HEK293 (cell line): Measurements from ENCODE around the gene NUDCD2.
A peak's percentile ranks its signal among the peaks of the same experiment; 100 is the strongest.

Experiments used
- ATF2 ChIP-seq: fragments of 450-650 bp; formaldehyde crosslinking; IDR thresholded peaks from 2 replicates; pipeline ENCODE4 v1.5.1; 2016; ENCODE audit warnings: missing biosample characterization, missing genetic modification characterization, low read depth
- KLF10 ChIP-seq: fragments of 450-650 bp; IDR thresholded peaks from 2 replicates; pipeline ENCODE4 v1.5.1; 2018; ENCODE audit warnings: missing biosample characterization, mild to moderate bottlenecking, missing genetic modification characterization
- KLF7 ChIP-seq: fragments of 450-650 bp; formaldehyde crosslinking; IDR thresholded peaks from 2 replicates; pipeline ENCODE4 v1.5.1; 2016; ENCODE audit warnings: missing biosample characterization, missing genetic modification characterization, borderline replicate concordance
- KLF8 ChIP-seq: fragments of 450-650 bp; formaldehyde crosslinking; IDR thresholded peaks from 2 replicates; pipeline ENCODE4 v1.5.1; 2016; ENCODE audit warnings: missing biosample characterization, missing genetic modification characterization
- MZF1 ChIP-seq: fragments of 450-650 bp; formaldehyde crosslinking; IDR thresholded peaks from 2 replicates; pipeline ENCODE4 v1.5.1; 2017; ENCODE audit warnings: missing biosample characterization, missing genetic modification characterization, borderline replicate concordance
- OSR2 ChIP-seq: fragments of 450-650 bp; formaldehyde crosslinking; IDR thresholded peaks from 2 replicates; pipeline ENCODE4 v1.5.1; 2016; ENCODE audit warnings: missing biosample characterization, missing genetic modification characterization
- PRDM4 ChIP-seq: fragments of 450-650 bp; formaldehyde crosslinking; IDR thresholded peaks from 2 replicates; pipeline ENCODE4 v1.5.1; 2017; ENCODE audit warnings: missing biosample characterization, missing genetic modification characterization
- SP3 ChIP-seq: fragments of 450-650 bp; formaldehyde crosslinking; IDR thresholded peaks from 2 replicates; pipeline ENCODE4 v1.5.1; 2016; ENCODE audit warnings: missing biosample characterization, missing genetic modification characterization
- TSHZ1 ChIP-seq: fragments of 450-650 bp; formaldehyde crosslinking; IDR thresholded peaks from 2 replicates; pipeline ENCODE4 v1.5.1; 2016; ENCODE audit warnings: missing biosample characterization, missing genetic modification characterization, borderline replicate concordance
- ZBTB11 ChIP-seq: fragments of 450-650 bp; formaldehyde crosslinking; conservative IDR thresholded peaks from 2 replicates; pipeline ENCODE4 v1.5.1; 2016; ENCODE audit warnings: low read depth, missing biosample characterization, missing genetic modification characterization
- ZBTB26 ChIP-seq: fragments of 450-650 bp; formaldehyde crosslinking; optimal IDR thresholded peaks from 2 replicates; pipeline ENCODE3; 2016; ENCODE audit warnings: missing biosample characterization, mild to moderate bottlenecking, missing genetic modification characterization
- ZBTB8A ChIP-seq: fragments of 450-650 bp; formaldehyde crosslinking; IDR thresholded peaks from 2 replicates; pipeline ENCODE4 v1.5.1; 2016; ENCODE audit warnings: missing biosample characterization, missing genetic modification characterization
- ZNF146 ChIP-seq: fragments of 450-650 bp; formaldehyde crosslinking; IDR thresholded peaks from 2 replicates; pipeline ENCODE4 v1.5.1; 2016; ENCODE audit warnings: missing biosample characterization, missing genetic modification characterization
- ZNF18 ChIP-seq: fragments of 450-650 bp; formaldehyde crosslinking; IDR thresholded peaks from 2 replicates; pipeline ENCODE4 v1.5.1; 2016; ENCODE audit warnings: missing biosample characterization, missing genetic modification characterization
- ZNF221 ChIP-seq: fragments of 450-650 bp; formaldehyde crosslinking; IDR thresholded peaks from 2 replicates; pipeline ENCODE4 v1.5.1; 2017; ENCODE audit warnings: missing biosample characterization, missing genetic modification characterization, borderline replicate concordance
- ZNF26 ChIP-seq: fragments of 450-650 bp; formaldehyde crosslinking; IDR thresholded peaks from 2 replicates; pipeline ENCODE4 v1.5.1; 2016; ENCODE audit warnings: missing biosample characterization, missing genetic modification characterization
- ZNF354C ChIP-seq: fragments of 450-650 bp; formaldehyde crosslinking; IDR thresholded peaks from 2 replicates; pipeline ENCODE4 v1.5.1; 2016; ENCODE audit warnings: missing biosample characterization, missing genetic modification characterization, low read depth, borderline replicate concordance
- ZNF366 ChIP-seq: fragments of 450-650 bp; formaldehyde crosslinking; conservative IDR thresholded peaks from 2 replicates; pipeline ENCODE4 v1.5.1; 2016; ENCODE audit warnings: missing biosample characterization, missing genetic modification characterization
- ZNF433 ChIP-seq: fragments of 450-650 bp; formaldehyde crosslinking; IDR thresholded peaks from 2 replicates; pipeline ENCODE4 v1.5.1; 2016; ENCODE audit warnings: missing biosample characterization, missing genetic modification characterization, low read depth
- ZNF501 ChIP-seq: fragments of 450-650 bp; formaldehyde crosslinking; IDR thresholded peaks from 2 replicates; pipeline ENCODE4 v1.5.1; 2016; ENCODE audit warnings: missing biosample characterization, missing genetic modification characterization
- ZNF560 ChIP-seq: fragments of 450-650 bp; formaldehyde crosslinking; IDR thresholded peaks from 2 replicates; pipeline ENCODE4 v1.5.1; 2017; ENCODE audit warnings: missing biosample characterization, missing genetic modification characterization, borderline replicate concordance

The NUDCD2 gene

GRCh38 chr5:163505368-163506094 is 45.6 kb upstream of the NUDCD2 start, which contains the start of gene MAT2B (continued):
- TF ChIP-seq PRDM4 (tag by site-specific recombination), result peak; percentile 37; the same call in 1 of the 2 replicates
- peak; percentile 86 for TF ChIP-seq ZBTB8A (tag by site-specific recombination)
- peak; percentile 89 for TF ChIP-seq ZBTB26 (tag by site-specific recombination)
- TF ChIP-seq KLF10 (tag by site-specific recombination), result peak; percentile 96
- no peak for TF ChIP-seq ATF2 (tag by site-specific recombination)
- TF ChIP-seq ZBTB11, result peak; percentile 88
- TF ChIP-seq KLF7 (tag by site-specific recombination), result peak; percentile 21; the same call in 1 of the 2 replicates
- peak; percentile 94 for TF ChIP-seq KLF8 (tag by site-specific recombination)
- TF ChIP-seq TSHZ1, result peak; percentile 38; the same call in 1 of the 2 replicates
- TF ChIP-seq ZNF354C, result no peak
- TF ChIP-seq SP3 (tag by site-specific recombination), result peak; percentile 88
- TF ChIP-seq OSR2, result 0 out of 2 replicates have a peak, but pooled peaks have one; percentile 34
- peak; percentile 99; the same call in 1 of the 2 replicates for TF ChIP-seq ZNF501 (tag by site-specific recombination)
- TF ChIP-seq ZNF560, result no peak
- TF ChIP-seq ZNF26 (tag by site-specific recombination), result no peak
- TF ChIP-seq ZNF433 (tag by site-specific recombination), result no peak
- no peak for TF ChIP-seq ZNF146 (tag by site-specific recombination)
- TF ChIP-seq ZNF366 (tag by site-specific recombination), result peak; percentile 42; the same call in 1 of the 2 replicates
- TF ChIP-seq MZF1, result no peak
- TF ChIP-seq ZNF221 (tag by site-specific recombination), result no peak
- peak; percentile 73 for TF ChIP-seq ZNF18 (tag by site-specific recombination)
